Activated naive CD4-positive, alpha-beta T cell (primary cell): ENCODE results near the gene TNRC18.
"Not testable (repeated sequence)": the region's sequence is repeated elsewhere in the genome, so short reads cannot be mapped to it uniquely, and the experiment has no call there.

Source experiments
- DNase-seq, 4 experiments: peaks; one replicate each; lab custom pipeline; 2025; lab: John Stamatoyannopoulos, UW

Gene TNRC18, protein sequence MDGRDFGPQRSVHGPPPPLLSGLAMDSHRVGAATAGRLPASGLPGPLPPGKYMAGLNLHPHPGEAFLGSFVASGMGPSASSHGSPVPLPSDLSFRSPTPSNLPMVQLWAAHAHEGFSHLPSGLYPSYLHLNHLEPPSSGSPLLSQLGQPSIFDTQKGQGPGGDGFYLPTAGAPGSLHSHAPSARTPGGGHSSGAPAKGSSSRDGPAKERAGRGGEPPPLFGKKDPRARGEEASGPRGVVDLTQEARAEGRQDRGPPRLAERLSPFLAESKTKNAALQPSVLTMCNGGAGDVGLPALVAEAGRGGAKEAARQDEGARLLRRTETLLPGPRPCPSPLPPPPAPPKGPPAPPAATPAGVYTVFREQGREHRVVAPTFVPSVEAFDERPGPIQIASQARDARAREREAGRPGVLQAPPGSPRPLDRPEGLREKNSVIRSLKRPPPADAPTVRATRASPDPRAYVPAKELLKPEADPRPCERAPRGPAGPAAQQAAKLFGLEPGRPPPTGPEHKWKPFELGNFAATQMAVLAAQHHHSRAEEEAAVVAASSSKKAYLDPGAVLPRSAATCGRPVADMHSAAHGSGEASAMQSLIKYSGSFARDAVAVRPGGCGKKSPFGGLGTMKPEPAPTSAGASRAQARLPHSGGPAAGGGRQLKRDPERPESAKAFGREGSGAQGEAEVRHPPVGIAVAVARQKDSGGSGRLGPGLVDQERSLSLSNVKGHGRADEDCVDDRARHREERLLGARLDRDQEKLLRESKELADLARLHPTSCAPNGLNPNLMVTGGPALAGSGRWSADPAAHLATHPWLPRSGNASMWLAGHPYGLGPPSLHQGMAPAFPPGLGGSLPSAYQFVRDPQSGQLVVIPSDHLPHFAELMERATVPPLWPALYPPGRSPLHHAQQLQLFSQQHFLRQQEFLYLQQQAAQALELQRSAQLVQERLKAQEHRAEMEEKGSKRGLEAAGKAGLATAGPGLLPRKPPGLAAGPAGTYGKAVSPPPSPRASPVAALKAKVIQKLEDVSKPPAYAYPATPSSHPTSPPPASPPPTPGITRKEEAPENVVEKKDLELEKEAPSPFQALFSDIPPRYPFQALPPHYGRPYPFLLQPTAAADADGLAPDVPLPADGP (N-terminal part only)

DNA sequence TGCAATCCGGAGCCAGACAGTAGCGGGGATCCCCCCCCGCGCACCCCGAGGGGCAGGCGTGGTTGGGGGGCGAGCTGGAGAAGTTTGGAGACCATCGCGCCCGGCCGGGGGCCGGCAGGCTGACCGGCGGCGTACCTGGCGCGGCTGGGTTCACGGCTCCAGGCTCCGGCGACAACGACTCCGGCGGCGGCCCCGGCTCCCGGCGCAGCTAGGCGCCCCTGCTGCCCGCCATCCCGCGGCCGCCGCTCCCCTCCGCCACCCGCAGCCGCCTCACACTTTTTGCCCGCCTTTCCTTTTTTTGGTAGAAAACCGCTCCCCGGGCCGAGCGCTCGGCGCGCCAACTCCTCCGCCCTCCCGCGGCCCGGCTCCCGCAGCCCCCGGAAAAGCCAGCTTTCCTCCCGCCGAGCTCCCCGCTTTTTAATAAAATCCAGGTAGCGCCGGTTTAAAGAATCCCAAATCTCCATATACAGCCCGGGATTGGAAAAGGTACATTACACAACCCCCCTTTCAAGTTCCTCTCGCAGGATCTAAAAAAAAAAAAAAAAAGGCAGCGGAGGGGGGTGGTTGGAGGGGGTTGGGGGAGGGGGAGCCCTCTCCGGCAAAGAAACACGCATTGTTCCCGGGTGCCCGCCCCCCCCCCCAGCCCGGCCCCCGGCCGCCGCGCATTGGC, at the start of gene TNRC18:
Gene TNRC18, minus strand, starts transcription at position 529 of the 670 bp plus-strand sequence. CDS start 2,588 bp downstream, outside the sequence.
- no peak for DNase-seq

DNA sequence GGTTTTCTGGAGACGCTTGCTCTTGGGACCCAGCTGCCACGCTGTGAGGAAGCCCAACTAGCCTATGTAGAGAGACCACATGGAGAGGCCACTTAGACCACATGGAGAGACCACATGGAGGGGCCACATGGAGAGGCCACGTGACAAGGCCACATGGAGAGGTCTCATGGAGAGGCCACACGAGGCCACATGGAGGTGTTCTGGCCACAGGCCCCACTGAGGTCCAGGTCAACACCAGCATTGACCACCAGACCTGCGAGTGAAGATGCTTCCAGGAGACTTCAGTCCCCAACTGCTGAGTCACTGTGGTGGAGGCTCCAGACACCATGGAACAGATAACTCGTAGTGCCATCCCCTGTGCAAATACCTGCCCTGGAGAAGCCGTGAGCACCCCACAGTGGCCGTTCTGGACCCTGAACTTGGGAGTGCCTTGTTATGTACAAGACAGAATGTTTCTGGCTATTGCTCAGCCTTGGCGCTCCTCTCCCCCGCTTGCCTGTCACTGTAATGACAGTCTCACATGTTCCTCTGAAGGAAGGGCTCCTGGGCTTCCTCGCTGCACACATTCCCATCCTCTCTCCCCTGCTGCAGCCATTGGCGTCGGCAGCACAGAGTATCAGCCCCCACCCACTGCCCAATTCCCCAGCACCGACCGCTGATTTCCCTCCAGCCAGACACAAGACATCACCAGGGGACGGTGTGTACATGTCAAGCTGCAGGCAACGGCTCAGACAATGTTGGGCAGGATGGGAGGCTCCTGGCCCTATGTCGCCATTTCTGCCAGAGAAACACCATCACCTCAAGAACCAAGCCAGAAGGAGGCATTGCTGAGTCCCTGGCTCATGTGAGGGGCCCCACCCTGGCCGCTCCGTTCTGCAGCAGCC, 49.0 kb upstream of the TNRC18 start:
- DNase-seq = no peak

DNA sequence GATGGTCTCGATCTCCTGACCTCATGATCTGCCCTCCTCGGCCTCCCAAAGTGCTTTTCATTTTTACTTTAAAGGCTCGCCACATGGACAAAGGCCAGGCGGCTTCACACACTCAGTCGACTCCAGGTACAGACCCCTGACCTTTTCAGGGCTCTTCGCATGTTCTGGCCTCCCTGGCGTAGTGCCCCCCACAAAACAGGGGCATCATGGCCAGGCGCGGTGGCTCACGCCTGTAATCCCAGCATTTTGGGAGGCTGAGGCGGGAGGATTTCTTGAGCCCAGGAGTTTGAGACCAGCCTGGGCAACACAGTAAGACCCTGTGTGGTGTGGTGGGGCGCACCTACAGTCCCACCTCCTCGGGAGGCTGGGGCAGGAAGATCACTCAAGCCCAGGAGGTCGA, 48.0 kb upstream of the TNRC18 start:
- not testable (repeated sequence) for DNase-seq

DNA sequence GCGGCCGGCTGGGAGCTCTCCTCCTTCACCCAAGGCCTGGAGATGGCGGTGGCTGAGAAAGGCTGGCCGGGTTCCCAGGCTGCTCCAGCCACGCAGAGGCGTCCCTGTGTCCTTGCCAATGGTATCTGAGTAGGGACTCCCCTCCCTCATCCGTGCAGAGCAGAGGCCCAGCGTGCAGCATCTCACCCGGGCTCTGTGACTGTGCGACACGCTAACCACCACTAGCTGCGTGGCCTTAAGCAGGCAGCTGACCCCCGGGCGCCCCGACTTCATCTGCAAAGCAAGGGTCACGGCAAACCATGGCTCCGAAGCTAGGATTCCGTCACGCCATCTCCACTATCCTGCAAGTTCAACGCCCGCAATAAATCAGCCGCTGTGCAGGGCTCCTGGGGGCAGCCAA, 47.2 kb upstream of the TNRC18 start:
- no peak for DNase-seq

DNA sequence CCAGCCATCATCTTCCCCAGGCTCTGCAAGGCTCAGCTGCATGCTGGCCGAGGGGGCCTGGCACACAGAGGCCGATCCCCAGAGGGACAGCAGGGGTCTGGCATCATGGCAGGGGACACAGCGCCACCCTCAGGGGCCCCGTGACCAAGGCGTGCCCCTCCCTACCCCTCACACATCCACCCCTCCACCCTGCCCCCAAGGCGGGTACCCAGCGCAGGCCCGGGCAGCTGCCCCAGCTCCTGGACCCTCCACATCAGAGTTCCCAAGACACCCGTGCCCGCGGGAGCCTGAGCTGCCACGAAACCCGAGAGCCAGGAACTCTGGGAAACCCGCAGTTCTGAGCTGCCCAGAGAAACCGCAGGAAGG, 46.5 kb upstream of the TNRC18 start:
- DNase-seq = no peak

DNA sequence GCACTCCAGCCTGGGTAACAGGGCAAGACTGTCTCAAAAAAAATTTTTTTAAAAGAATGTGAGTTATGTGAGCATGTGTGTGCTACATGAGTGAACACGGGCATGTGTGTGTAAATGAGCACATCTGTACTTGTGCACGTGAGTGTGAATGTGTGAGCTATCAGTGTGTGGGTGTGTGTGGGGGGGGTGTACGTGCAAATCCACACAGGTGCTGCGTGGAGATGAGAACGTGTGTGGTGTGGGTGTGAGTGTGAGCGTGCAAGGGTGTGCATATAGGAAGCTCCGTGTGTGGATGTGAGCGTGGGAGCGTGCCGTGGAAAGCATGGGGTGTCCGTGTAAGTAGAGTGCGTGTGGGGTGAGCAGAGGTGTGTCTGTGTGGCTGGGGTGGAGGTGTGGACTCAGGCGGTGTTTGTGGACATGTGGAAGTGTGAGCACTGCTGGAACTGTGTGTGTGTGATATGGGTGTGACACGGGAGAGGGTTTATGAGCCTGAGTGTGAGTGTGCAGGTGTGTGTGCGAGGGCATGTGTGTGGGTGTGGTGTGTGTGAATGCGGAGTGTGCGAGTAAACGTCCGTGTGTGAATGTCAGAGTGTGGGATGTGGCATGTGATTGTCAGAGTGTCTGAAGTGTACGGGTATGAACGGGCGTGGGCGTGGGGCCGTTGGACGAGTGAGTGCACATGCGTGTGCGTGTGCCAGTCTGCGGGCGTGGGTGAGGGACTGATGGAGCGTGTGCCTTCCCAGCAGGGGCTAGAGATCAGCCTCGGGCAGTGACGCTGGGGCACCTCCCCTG, 45.9 kb upstream of the TNRC18 start:
- no peak for DNase-seq

DNA sequence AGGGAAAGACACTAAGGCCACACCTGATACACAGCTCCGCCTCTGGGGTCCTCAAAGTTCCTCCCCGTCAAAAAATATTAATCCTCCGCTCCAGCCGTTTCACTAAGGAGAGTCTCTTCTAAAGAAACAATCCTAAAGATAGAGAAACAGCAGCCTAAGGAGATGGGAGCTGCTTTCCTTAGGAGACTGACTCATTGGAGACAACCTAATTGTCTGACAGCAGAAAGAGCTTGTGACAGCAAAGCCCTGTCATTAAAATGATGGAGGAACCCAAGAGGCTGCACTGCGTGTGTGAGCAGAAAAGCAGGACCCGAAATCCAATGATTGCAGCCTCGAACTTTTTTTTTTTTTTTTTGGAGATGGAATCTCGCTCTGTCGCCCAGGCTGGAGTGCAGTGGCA, 44.0 kb upstream of the TNRC18 start:
- no peak for DNase-seq

DNA sequence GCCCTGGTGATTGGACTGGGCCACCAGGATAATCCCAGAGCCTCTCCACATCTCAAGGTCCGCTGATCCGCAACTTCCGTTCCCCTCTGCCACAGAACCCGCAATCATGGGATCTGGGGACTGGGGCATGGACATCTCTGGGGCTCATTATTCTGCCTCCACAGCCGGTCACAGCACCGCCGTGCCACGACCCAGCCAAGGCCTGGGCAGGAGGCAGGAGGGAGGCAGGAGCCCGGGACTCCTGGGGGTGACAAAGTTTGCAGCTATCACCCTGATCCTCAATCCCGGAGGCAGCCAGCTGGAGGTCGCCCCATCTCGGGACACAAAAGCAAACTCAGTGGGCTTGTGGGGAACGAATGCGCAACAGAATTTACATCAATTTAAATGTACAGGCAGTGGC, 42.9 kb upstream of the TNRC18 start:
- no peak for DNase-seq

DNA sequence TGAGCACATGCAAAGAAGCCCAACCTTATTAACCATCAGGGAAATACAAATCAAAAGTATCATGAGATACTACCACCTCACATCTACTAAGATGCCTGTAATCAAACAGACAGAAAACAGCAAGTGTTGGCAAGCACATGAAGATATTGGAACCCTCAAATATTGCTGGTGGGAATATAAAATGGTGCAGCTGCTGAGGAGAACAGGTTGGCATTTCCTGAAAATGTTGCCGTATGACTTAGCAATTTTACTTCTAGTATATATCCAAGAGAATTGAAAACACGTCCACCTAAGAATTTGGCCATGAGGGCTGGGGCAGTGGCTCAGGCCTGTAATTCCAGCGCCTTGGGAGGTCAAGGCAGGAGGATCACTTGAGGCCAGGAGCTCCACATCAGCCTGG, 39.4 kb upstream of the TNRC18 start:
- DNase-seq = no peak

DNA sequence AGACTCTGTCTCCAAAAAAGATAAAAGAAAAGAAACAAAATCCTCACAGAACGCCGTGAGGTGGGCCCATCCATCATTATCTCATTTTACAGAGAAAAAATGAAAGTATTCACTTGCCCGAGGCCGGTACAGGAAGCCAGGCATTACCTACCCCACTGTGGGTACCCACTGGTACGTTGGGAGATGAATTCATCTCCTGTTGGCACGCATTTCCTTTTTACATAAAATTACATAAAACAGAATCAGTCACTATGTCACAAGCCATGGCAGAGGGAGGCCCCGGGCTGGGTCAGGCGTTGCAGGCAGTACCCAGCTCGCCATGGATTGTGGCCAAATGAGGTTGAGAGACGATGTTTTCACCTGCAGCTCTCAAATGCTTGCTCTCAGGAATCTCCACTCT, 38.6 kb upstream of the TNRC18 start:
- no peak for DNase-seq

DNA sequence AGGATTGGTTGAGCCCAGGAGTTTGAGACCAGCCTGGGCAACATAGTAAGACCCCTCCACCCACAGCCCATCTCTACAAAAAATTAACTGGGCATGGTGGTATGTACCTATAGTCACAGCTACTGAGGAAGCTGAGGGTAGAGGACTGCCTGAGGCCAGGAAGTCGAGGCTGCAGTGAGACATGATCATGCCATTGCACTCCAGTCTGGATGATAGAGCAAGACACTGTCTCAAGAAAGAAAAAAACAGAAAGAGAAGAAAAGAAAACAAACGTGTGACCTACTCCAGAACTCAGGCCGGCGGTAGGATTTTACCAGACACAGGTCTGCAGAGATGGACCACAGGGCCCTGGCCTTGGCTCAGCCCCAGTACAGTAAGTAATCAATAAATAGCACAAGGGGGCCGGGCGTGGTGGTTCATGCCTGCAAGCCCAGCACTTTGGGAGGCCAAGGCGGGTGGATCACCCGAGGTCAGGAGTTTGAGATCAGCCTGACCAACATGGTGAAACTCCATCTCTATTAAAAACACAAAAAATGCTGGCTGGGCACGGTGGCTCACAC, 35.4 kb upstream of the TNRC18 start:
- no peak for DNase-seq

DNA sequence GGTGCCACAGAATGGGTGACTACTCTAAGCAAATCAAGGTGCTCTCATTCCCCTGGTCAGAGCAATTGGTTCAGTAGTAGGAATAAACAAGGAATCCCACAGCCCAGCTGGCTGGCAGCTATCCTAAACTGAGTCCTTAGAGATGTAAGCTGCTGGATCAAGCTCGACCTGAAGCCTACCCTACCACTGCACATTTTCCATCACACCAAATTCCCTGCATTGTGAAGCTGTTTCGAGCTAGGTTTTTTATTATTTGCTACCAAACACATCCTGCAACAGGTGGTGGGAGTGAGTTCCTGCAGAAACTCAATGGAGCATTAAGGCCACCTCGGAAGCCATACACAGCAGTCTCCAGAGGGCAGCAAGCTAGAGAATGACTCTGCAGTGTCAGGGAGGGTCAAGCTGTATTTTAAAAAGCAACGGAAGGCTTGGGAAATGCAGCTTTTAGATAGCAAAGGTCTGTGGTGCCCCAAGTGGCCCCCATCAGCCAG, 33.7 kb upstream of the TNRC18 start:
- no peak for DNase-seq

DNA sequence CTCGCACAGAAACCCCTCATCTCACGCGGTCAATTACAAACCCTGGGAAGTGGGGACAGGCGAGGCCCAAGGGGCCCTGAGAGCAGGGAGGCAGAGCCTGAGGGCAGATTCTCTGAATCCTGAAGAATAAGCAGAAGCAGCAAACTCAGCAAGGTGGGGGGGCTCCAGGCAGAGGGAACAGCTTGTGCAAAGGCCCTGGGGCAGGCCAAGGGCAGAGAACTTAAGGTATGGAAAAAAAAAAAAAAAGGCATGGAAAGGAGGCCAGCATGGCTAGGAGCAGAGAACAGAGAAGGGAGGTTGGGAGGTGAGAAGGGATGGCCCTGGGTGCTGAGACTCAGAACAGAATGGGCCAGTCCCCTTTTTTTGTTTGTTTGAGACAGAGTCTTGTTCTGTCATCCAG, 32.8 kb upstream of the TNRC18 start:
- DNase-seq = no peak

DNA sequence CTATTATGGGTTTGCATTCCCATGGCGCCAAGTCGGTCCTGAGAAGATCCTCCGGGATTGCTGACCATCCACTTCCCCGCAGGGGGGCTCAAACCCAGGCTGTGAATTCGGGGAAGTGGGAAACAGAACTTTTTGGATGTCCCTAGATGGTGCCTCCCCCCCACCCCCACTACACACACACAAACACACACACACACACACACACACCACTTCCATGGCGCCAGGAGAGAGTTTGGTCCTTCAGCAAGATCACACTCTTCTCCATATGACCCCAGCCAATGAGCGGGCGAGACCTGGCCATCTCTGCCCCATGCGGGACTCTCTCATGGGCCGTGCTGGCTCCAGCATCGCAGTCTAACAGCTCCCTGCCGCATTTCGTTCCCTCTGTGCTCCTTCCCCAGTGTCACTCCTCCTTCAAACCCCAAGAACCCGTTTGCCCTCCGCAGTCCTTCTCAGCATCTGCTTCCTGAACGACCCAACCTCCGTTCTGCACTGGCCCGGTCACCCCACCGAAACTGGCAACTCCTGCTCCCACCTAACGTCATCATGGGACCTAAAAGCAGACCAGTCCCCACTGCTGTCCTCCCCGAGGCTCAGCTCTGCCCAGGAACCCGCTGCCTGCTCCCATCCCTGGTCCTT, 32.1 kb upstream of the TNRC18 start:
- DNase-seq = no peak

DNA sequence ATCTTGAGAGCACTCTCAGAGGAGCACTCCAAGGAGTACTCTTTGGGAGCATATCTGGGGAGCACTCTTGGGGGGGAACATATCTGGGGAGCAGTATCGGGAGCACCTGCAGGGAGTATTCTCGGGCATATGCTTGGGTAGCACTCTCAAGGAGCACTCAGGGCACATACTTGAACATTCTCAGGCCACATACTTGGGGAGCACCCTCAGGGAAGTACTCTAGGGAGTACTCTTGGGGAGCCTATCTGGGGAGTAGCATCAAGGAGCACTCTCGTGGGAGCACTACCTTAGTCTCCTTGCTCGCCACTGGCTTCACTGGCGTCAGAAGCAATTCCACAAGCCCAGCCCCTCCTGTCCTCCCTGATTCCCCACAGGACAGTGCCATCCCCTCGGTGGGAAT, 31.5 kb upstream of the TNRC18 start:
- DNase-seq = no peak

DNA sequence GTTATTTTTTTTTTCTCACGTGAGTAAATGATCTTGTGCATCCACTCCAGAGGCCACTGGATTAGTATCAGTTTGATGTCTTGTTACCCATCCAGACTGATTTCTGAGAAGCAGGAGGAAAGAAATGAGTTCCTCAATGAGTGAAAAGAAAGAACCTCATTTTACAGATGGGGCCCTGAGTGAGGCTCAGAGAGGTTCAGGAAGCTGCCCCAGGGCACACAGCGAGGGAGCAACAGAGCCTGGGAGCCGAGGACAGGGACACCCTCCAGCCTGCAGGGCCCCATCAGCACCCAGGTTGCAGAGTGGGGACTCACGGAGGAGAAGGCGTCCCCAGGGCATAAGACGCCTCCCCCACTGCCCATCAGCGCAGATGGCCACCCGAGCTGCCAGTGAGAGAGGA, 30.9 kb upstream of the TNRC18 start:
- DNase-seq = no peak

DNA sequence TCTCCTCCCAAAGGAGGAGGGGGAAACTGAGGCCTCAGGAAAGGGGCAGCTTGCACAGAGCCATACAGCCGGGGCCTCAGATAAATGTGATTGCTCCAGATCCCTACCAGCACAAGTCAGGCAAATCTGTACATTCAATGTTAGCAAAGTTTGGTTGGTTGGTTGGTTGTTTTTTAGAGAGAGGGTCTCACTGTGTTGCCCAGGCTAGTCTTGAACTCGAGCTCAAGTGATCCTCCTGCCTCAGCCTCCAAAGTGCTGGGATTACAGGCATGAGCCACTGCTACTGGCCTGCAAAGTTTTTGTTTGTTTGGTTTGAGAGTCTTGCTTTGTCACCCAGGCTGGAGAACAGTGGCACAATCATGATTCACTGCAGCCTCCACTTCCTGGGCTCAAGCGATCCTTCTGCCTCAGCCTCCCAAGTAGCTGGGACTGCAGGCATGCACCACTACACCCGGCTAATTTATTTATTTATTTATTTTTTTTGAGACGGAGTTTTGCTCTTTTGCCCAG, 30.0 kb upstream of the TNRC18 start:
- DNase-seq = no peak

DNA sequence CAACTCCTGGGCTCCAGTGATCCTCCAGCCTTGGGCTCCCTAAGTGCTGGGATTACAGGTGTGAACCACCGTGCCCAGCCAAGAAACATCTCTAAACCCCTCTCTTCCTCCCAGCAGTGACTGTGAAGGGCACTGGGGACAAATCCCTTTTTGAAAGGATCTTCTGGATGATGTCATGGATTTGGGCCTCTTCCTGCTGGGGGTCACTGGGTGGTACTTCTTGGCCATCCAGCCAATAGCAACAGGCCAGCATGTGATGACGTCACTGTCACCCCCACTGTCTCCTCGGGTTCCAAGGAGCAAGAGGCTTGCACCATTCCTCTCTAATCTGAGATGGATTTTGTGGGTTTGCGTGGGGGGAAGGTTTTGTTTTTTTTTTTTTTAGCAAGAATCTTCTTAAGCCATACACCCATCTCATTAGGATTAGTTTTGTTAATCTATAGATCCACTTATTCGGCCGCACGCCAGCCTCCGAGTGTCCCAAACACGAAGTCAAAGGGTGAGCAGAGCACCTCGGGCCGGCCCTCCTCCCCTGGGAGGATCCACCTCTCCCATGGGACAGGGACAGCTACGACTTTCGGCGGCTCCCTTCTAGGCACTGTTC, 29.4 kb upstream of the TNRC18 start:
- no peak for DNase-seq

DNA sequence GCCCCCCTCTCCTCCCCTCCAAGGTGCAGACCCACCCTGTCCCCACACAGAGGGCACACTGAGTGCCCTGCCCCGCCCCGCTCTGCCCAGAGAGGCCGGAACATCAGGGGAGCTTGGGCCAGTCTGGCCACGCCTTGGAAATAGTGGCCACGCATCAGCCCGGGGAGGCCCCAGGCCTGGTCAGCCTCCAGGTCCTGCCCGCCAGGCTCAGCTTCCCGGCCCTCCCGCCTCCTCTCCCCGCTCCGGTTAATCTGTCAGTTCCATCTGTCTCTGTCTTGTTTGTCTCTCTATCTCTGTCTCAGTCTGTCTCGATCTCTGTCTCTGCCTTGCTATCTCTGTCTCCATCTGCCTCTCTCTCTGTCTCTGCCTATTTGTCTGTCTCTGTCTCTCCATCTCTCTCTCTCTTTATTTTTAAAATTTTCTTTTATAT, 28.9 kb upstream of the TNRC18 start:
- DNase-seq = no peak
